SU-DHL-6 (cell line): ENCODE data around the gene AGBL4.

Source experiments
- H2AFZ ChIP-seq: fragments of 200-600 bp; sonication (generic); 2 replicates; pipeline ENCODE4 v1.6.1; 2014; ENCODE audit warnings: low read depth, mild to moderate bottlenecking, moderate library complexity, mixed read lengths, antibody characterized with exemption, low read length; ENCODE audit not compliant: severe bottlenecking
- H3F3A ChIP-seq: fragments of 200-600 bp; shearing (Covaris generic); 2 replicates; pipeline ENCODE4 v1.6.0; 2016; ENCODE audit warnings: antibody characterized with exemption, mild to moderate bottlenecking; ENCODE audit not compliant: insufficient read depth
- H3K27ac ChIP-seq: fragments of 200-600 bp; sonication (generic); 2 replicates; pipeline ENCODE4 v1.5.1; 2016; ENCODE audit warnings: low read depth, mild to moderate bottlenecking, low read length, moderate library complexity, mixed read lengths
- H3K27me3 ChIP-seq: fragments of 200-600 bp; sonication (generic), shearing (Covaris generic); 2 replicates; pipeline ENCODE4 v1.6.0; 2014; ENCODE audit warnings: mild to moderate bottlenecking, low read length
- H3K36me3 ChIP-seq: fragments of 200-600 bp; sonication (generic); 2 replicates; pipeline ENCODE4 v1.6.1; 2014; ENCODE audit warnings: mild to moderate bottlenecking, low read length, mixed read lengths
- H3K4me2 ChIP-seq: fragments of 300-600, 200-600 bp; shearing (Covaris generic), sonication (generic); 2 replicates; pipeline ENCODE4 v1.6.0; 2014; ENCODE audit warnings: low read length, low read depth, mild to moderate bottlenecking; ENCODE audit not compliant: poor library complexity, severe bottlenecking
- H3K4me3 ChIP-seq: fragments of 200-600 bp; sonication (generic); 2 replicates; pipeline ENCODE4 v1.5.1; 2014; ENCODE audit warnings: antibody characterized with exemption, low read length, mild to moderate bottlenecking, mixed read lengths; ENCODE audit not compliant: insufficient read depth, poor library complexity, severe bottlenecking
- H3K79me2 ChIP-seq: fragments of 200-600 bp; sonication (generic); 2 replicates; pipeline ENCODE4 v1.6.1; 2014; ENCODE audit warnings: mild to moderate bottlenecking, low read length, moderate library complexity; ENCODE audit not compliant: insufficient read depth
- H3K9ac ChIP-seq: fragments of 200-600 bp; sonication (generic); 2 replicates; pipeline ENCODE4 v1.7.0; 2014; ENCODE audit warnings: mild to moderate bottlenecking, low read length
- H3K9me2 ChIP-seq: fragments of 200-600 bp; sonication (generic); replicated peaks from 2 replicates; pipeline ENCODE4 v1.6.1; 2014; ENCODE audit warnings: low read length; ENCODE audit not compliant: insufficient read depth
- H3K9me3 ChIP-seq: fragments of 200-600 bp; sonication (generic); 2 replicates; pipeline ENCODE4 v1.6.1; 2014; ENCODE audit warnings: low read length, mixed read lengths; ENCODE audit not compliant: insufficient read depth
- H4K20me1 ChIP-seq: fragments of 200-600 bp; sonication (generic); 2 replicates; pipeline ENCODE4 v1.6.1; 2014; ENCODE audit warnings: low read depth, mild to moderate bottlenecking, antibody characterized with exemption, low read length, moderate library complexity, mixed read lengths
- EZH2phosphoT487 ChIP-seq: fragments of 200-600 bp; sonication (generic), shearing (Covaris generic); conservative IDR thresholded peaks from 2 replicates; pipeline ENCODE4 v1.6.1; 2018; ENCODE audit warnings: mild to moderate bottlenecking, antibody characterized with exemption, low read length, moderate library complexity, mixed read lengths
- TF ChIP-seq, protein P1 (sequence below): fragments of 200-600 bp; sonication (generic); IDR thresholded peaks from one replicate; pipeline ENCODE4 v1.5.1; 2017; ENCODE audit warnings: antibody characterized with exemption, mild to moderate bottlenecking, low read length, moderate library complexity; ENCODE audit not compliant: insufficient read depth, poor library complexity, severe bottlenecking

Gene AGBL4

DNA sequence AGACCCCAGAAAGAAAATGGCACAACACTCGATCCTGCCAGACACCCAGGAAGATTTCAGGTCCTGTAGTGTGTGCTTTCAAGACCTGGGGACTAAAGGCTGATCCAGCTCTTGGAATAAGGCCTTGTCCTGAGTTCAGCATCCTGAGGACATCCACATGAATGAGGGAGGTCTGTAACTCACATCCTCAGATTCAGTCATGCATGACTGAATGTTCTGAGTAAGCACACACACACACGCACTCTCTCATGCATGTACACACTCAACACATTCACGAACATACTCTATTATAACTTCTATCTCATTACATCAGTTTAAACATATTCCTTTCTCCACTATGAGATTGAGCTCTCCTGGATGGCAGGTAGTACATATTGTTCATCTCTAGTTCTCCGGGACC is 973.7 kb downstream of the AGBL4 start:
- no peaks in the 10 kb centered on the region for H3K36me3 ChIP-seq
- no peak overlapping the region for H3K4me2 ChIP-seq
- no peaks in the 10 kb centered on the region for H3K9me3 ChIP-seq

GRCh38 chr1:49048188-49048587 is 975.6 kb downstream of the AGBL4 start:
- Histone ChIP-seq H3K27ac (no peak overlapping the region), H4K20me1 (no peaks in the 10 kb centered on the region), H3K9me3 (no peaks in the 10 kb centered on the region), H3K27me3 (no peaks in the 10 kb centered on the region), H3K79me2 (no peaks in the 10 kb centered on the region), H3K4me3 (no peak overlapping the region), H2AFZ (no peak overlapping the region), H3F3A (no peaks in the 10 kb centered on the region), H3K36me3 (no peaks in the 10 kb centered on the region), H3K9ac (no peak overlapping the region), H3K4me2 (no peak overlapping the region), H3K9me2 (no peaks in the 10 kb centered on the region)
- TF ChIP-seq, protein P1, sequence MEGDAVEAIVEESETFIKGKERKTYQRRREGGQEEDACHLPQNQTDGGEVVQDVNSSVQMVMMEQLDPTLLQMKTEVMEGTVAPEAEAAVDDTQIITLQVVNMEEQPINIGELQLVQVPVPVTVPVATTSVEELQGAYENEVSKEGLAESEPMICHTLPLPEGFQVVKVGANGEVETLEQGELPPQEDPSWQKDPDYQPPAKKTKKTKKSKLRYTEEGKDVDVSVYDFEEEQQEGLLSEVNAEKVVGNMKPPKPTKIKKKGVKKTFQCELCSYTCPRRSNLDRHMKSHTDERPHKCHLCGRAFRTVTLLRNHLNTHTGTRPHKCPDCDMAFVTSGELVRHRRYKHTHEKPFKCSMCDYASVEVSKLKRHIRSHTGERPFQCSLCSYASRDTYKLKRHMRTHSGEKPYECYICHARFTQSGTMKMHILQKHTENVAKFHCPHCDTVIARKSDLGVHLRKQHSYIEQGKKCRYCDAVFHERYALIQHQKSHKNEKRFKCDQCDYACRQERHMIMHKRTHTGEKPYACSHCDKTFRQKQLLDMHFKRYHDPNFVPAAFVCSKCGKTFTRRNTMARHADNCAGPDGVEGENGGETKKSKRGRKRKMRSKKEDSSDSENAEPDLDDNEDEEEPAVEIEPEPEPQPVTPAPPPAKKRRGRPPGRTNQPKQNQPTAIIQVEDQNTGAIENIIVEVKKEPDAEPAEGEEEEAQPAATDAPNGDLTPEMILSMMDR, result no peak
- no peak for TF ChIP-seq EZH2phosphoT487

More for the DNA sequence above, 973.7 kb downstream of the AGBL4 start:
- no peaks in the 10 kb centered on the region for H3K9me2 ChIP-seq
- no peaks in the 10 kb centered on the region for H3K27me3 ChIP-seq
- no peaks in the 10 kb centered on the region for H3F3A ChIP-seq
- H3K27ac ChIP-seq, result no peak overlapping the region
- H2AFZ ChIP-seq, result no peak overlapping the region
- H3K79me2 ChIP-seq, result no peaks in the 10 kb centered on the region
- no peak overlapping the region for H3K9ac ChIP-seq
- H4K20me1 ChIP-seq, result no peaks in the 10 kb centered on the region
- H3K4me3 ChIP-seq, result no peak overlapping the region
- TF ChIP-seq EZH2phosphoT487, result no peak
- TF ChIP-seq, protein P1, result no peak

GRCh38 chr1:49046305-49046704 is 977.4 kb downstream of the AGBL4 start:
- Histone ChIP-seq H3K27me3 (no peaks in the 10 kb centered on the region), H3K79me2 (no peaks in the 10 kb centered on the region)

More at GRCh38 chr1:49046305-49046704, 977.4 kb downstream of the AGBL4 start:
- Histone ChIP-seq H3K4me2 (no peak overlapping the region), H3K9me3 (no peaks in the 10 kb centered on the region), H2AFZ (no peak overlapping the region), H4K20me1 (no peaks in the 10 kb centered on the region), H3K27ac (no peak overlapping the region), H3K9me2 (no peaks in the 10 kb centered on the region), H3F3A (no peaks in the 10 kb centered on the region), H3K9ac (no peak overlapping the region), H3K4me3 (no peak overlapping the region), H3K36me3 (no peaks in the 10 kb centered on the region)
- TF ChIP-seq EZH2phosphoT487, result no peak
- TF ChIP-seq, protein P1, result no peak
